ENCODE results near the gene COPZ1.

The COPZ1 gene

DNA sequence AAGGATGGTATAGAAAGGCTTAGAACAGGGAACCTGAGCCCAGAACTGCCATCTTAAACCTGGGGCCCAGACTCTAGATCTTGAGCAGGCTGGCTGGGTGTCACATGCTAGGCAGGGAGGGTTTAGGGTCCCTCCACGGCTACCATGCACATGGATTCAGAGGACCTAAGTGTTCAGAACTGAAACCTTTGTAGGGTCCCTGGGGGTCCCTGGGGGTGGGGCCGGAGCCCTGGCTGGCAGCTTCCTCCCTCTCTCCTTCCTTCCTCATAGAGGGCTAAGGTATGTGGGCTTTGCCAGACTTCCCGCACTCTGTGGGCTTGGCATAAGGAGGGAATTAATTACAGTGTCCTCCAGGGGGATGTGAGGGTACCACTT lies 64.2 kb downstream of the COPZ1 start:
- H3K27me3 ChIP-seq (ENCODE audit: control insufficient read depth, insufficient read depth, low read length) = peaks cover 10% of the 10 kb centered on the region
- H3K4me3 ChIP-seq (ENCODE audit: low read length) = peak overlapping the region; percentile 11
- no peaks in the 10 kb centered on the region for H3K9me3 ChIP-seq (ENCODE audit: control insufficient read depth, low read depth, low read length)
- H3K36me3 ChIP-seq (ENCODE audit: control insufficient read depth, low read depth, low read length) = no peaks in the 10 kb centered on the region
- H3K9ac ChIP-seq (ENCODE audit: low read length) = no peak overlapping the region
- H3K4me1 ChIP-seq (ENCODE audit: control insufficient read depth, low read depth, low read length) = peaks cover 79% of the 10 kb centered on the region
- no peak overlapping the region for H3K27ac ChIP-seq (ENCODE audit: low read length)

DNA sequence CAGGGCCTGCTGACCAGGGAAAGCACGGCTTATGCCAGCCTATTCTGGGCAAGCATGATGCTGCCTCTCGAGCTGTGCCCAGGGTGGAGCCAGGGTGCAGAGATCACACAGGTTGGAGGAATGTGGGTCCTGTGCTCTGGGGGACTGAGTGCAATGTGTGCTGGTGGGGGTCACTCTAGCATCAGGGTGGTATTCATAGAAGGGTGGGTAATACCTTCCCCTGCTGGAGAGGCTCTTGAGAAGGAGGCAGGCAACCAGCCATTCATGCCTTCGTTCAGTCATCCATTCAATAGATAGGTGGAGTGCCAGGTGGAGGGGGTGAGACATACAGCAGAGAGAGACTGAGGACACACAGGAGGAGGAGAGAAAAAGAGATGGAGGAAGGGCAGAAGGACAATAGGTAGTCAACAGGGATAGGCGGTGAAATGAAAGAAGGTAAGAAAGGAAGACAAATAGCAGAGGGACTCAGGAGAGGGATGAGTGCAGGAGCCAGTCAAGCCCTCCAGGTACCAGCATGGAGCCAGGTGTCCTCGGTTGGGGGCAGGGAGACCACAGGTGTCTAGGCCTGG lies 64.8 kb downstream of the COPZ1 start:
- Histone ChIP-seq H3K27me3 (ENCODE audit: control insufficient read depth, insufficient read depth, low read length) (peaks cover 10% of the 10 kb centered on the region), H3K4me3 (ENCODE audit: low read length) (peak overlapping the region; percentile 77), H3K36me3 (ENCODE audit: control insufficient read depth, low read depth, low read length) (no peaks in the 10 kb centered on the region), H3K9ac (ENCODE audit: low read length) (no peak overlapping the region), H3K4me1 (ENCODE audit: control insufficient read depth, low read depth, low read length) (peaks cover 75% of the 10 kb centered on the region), H3K9me3 (ENCODE audit: control insufficient read depth, low read depth, low read length) (no peaks in the 10 kb centered on the region), H3K27ac (ENCODE audit: low read length) (no peak overlapping the region)

DNA sequence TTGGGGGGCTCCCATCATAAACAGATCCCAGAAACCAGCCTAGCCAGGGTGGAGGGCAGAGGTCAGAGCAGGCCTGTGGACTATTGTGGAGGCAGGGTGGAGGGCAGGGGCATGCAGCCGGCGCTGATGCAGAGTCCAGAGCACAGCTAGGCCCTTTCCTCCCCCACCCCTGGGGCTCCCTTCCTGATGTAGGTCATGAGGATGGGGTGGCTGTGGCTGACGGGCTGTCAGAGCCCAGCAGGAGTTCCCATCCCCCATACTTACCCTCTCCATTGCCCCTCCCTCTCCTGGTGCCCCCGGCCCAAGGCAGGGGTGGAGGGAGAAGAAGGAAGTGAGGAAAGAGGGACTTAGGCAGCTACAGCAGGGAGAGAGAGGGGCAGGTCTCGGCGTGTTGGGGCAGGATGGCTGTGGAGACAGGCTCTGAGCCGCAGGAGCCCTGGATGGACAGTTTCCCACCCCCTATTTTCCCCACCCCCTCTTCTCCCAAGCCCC lies 65.3 kb downstream of the COPZ1 start:
- peaks cover 10% of the 10 kb centered on the region for H3K27me3 ChIP-seq (ENCODE audit: control insufficient read depth, insufficient read depth, low read length)
- H3K9ac ChIP-seq (ENCODE audit: low read length) = no peak overlapping the region
- H3K36me3 ChIP-seq (ENCODE audit: control insufficient read depth, low read depth, low read length) = no peaks in the 10 kb centered on the region
- H3K27ac ChIP-seq (ENCODE audit: low read length) = no peak overlapping the region
- H3K4me3 ChIP-seq (ENCODE audit: low read length) = peak overlapping the region; percentile 77
- H3K4me1 ChIP-seq (ENCODE audit: control insufficient read depth, low read depth, low read length) = peaks cover 70% of the 10 kb centered on the region
- H3K9me3 ChIP-seq (ENCODE audit: control insufficient read depth, low read depth, low read length) = no peaks in the 10 kb centered on the region

DNA sequence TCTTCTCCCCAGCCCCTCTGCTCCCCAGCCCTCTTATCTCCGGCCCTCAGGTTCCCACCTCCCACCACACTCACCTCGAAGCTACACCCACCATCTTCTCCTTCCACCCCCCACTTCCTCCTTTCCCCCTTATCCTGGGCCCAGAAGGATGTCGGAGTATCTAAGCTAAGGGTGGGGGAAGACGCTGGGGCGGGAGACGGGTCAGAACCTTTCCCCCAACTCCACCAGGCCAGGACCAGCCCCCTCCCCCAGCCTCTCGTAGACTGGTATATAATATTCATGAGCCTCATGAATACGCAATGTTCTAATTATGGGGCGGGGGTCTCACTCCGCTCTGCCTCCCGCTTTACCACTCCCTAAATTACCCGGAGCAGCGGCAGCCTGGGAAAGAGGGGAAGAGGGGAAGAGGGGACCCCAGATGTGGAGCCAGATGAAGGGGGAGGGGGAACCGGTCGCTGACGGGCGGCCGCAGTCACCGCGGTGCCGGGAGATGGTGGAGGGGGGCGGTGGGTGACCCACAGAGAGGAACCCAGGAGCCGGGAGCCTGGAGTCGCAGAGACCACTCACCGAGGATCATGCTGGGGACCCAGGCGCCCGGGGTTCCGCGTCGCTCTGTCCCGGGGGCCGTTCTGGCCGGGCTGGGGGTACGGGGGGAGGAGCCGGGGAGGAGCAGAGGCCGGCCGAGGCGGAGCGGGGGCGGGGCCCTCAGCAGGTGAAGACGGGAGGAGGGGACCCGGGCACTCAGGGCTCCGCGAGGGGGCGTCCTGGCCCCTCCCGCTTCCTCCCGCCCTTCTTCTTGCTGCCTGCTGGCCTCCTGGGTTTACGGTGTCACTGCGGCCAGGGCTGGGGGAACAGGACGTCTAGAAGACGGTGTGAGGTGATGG lies 66.0 kb downstream of the COPZ1 start:
- Histone ChIP-seq H3K4me1 (ENCODE audit: control insufficient read depth, low read depth, low read length) (peaks cover 63% of the 10 kb centered on the region), H3K36me3 (ENCODE audit: control insufficient read depth, low read depth, low read length) (no peaks in the 10 kb centered on the region), H3K27ac (ENCODE audit: low read length) (no peak overlapping the region), H3K4me3 (ENCODE audit: low read length) (peak overlapping the region; percentile 77), H3K27me3 (ENCODE audit: control insufficient read depth, insufficient read depth, low read length) (peaks cover 10% of the 10 kb centered on the region), H3K9me3 (ENCODE audit: control insufficient read depth, low read depth, low read length) (no peaks in the 10 kb centered on the region), H3K9ac (ENCODE audit: low read length) (peak overlapping the region; percentile 18)

DNA sequence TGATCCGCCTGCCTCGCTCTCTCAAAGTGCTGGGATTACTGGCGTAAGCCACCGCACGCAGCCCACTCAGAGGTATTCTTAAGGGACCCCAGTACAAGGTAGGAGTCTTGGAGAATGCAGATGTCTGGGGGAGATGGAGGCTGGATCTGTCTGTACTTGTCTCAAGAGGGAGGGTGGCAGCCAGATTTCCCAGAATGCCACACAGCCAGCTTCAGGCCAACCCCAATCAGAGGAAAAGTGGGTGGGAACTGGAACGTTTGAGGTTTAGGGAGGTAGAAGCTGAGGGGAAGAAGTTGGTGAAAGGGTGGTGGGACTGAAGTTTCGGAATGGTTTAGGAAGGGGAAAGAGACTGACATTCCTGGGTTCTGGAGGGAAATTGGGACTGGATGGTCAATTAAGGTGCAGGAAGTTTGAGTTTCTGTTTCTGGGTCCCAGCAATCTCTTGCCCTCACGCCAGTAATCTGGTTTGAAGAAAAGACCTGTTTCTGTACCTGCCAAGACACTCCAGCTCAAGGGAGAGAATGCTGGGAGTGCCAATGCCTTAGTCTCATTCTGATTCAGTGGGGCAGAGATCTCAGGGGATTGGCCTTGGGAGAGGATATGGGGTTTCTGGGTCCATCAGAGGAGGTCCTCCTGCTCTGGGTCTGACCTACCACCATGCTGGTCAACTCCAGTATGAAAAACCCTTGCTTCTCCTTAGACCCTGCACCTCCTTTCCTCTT lies 67.7 kb downstream of the COPZ1 start:
- Histone ChIP-seq H3K27me3 (ENCODE audit: control insufficient read depth, insufficient read depth, low read length) (peaks cover 10% of the 10 kb centered on the region), H3K9me3 (ENCODE audit: control insufficient read depth, low read depth, low read length) (no peaks in the 10 kb centered on the region), H3K4me1 (ENCODE audit: control insufficient read depth, low read depth, low read length) (peaks cover 45% of the 10 kb centered on the region), H3K27ac (ENCODE audit: low read length) (no peak overlapping the region), H3K9ac (ENCODE audit: low read length) (no peak overlapping the region), H3K4me3 (ENCODE audit: low read length) (no peak overlapping the region), H3K36me3 (ENCODE audit: control insufficient read depth, low read depth, low read length) (no peaks in the 10 kb centered on the region)

DNA sequence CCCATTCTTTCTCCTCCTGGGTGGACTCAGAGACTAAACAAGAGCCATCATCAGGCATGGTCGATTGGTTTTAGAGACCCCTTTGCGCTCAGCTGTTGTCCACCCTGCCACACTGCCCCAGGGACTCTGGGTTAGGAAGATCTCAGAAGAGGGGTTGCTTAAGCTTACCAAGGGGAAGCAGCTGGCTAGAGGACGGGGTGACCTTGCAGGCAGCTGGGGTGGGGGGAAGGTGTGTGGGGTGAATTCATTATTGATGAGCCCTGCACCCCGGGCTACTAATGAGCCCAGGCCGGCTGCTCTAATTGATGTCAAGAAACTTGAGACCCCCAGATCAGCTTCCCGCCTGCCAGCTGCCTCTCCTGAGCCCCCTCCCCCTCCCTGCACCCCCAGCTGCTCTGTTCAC lies 68.3 kb downstream of the COPZ1 start:
- Histone ChIP-seq H3K36me3 (ENCODE audit: control insufficient read depth, low read depth, low read length) (no peaks in the 10 kb centered on the region), H3K4me1 (ENCODE audit: control insufficient read depth, low read depth, low read length) (peaks cover 40% of the 10 kb centered on the region), H3K27me3 (ENCODE audit: control insufficient read depth, insufficient read depth, low read length) (peaks cover 10% of the 10 kb centered on the region), H3K4me3 (ENCODE audit: low read length) (no peak overlapping the region), H3K27ac (ENCODE audit: low read length) (no peak overlapping the region), H3K9me3 (ENCODE audit: control insufficient read depth, low read depth, low read length) (no peaks in the 10 kb centered on the region), H3K9ac (ENCODE audit: low read length) (no peak overlapping the region)

DNA sequence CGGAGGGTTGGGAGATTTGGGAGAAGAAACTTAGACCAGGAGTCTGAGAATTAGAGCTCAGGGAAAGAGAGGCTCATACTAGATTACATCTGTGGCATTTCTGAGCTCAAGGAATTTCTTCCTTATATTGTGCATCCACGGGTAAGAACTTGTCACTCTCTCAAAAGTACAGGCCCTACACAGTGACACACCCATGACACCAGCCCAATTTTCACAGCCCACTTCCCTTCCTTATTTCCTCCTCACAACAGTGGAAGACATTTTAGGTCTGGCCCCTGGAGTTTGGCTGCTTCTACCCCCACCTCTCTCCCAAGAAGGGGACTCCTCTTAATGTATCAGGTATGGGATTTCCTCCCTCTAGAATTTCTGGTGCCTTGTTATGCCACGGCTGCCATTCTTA lies 68.8 kb downstream of the COPZ1 start:
- Histone ChIP-seq H3K36me3 (ENCODE audit: control insufficient read depth, low read depth, low read length) (no peaks in the 10 kb centered on the region), H3K4me3 (ENCODE audit: low read length) (no peak overlapping the region), H3K27me3 (ENCODE audit: control insufficient read depth, insufficient read depth, low read length) (peaks cover 10% of the 10 kb centered on the region), H3K9ac (ENCODE audit: low read length) (no peak overlapping the region), H3K27ac (ENCODE audit: low read length) (no peak overlapping the region), H3K9me3 (ENCODE audit: control insufficient read depth, low read depth, low read length) (no peaks in the 10 kb centered on the region), H3K4me1 (ENCODE audit: control insufficient read depth, low read depth, low read length) (peaks cover 34% of the 10 kb centered on the region)

DNA sequence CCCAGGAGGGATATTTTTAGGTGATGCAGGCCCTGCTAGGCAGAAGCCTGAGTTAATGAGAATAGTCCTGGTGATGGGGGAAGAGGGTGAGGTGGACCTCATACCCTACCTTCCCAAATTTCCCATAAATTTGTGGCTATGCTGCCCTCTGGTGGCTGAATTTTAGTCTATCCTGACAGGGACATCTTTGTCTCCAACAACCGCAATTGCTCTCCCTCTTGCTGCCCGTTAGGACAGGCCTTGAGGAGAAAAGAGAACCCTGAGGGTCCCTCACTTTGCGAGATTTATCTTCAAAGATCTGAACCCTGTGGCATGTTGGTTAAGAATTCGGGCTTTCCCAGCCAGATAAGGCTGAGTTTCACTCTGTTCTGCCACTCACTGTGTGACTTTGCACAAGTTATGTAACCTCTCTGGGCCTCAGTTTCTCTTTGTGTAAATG lies 69.4 kb downstream of the COPZ1 start:
- H3K9ac ChIP-seq (ENCODE audit: low read length) = no peak overlapping the region
- no peaks in the 10 kb centered on the region for H3K36me3 ChIP-seq (ENCODE audit: control insufficient read depth, low read depth, low read length)
- H3K4me1 ChIP-seq (ENCODE audit: control insufficient read depth, low read depth, low read length) = peaks cover 29% of the 10 kb centered on the region
- H3K9me3 ChIP-seq (ENCODE audit: control insufficient read depth, low read depth, low read length) = no peaks in the 10 kb centered on the region
- H3K4me3 ChIP-seq (ENCODE audit: low read length) = no peak overlapping the region
- no peak overlapping the region for H3K27ac ChIP-seq (ENCODE audit: low read length)
- peaks cover 10% of the 10 kb centered on the region for H3K27me3 ChIP-seq (ENCODE audit: control insufficient read depth, insufficient read depth, low read length)

DNA sequence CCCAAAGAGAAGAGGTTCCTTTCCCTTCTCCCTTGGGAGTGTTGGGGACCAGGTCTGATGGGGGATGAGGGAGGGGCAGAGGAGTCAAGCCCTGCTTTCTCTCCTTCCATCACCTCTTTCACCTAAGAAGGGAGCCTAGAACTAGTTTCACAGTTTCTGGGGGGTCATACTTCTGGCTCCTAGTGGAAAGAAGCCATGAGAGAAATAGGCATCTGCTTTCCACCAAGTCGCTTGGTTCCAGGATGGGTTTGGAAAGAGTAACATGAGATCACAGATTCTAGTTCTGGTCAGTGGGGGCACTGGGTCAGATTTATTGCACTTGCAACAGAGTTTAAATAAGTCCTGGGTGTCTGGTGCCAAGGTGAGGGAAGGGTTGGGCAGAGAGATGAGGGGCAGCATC lies 70.1 kb downstream of the COPZ1 start:
- no peak overlapping the region for H3K27ac ChIP-seq (ENCODE audit: low read length)
- H3K9me3 ChIP-seq (ENCODE audit: control insufficient read depth, low read depth, low read length) = no peaks in the 10 kb centered on the region
- no peak overlapping the region for H3K9ac ChIP-seq (ENCODE audit: low read length)
- H3K36me3 ChIP-seq (ENCODE audit: control insufficient read depth, low read depth, low read length) = no peaks in the 10 kb centered on the region
- peaks cover 10% of the 10 kb centered on the region for H3K27me3 ChIP-seq (ENCODE audit: control insufficient read depth, insufficient read depth, low read length)
- H3K4me3 ChIP-seq (ENCODE audit: low read length) = no peak overlapping the region
- H3K4me1 ChIP-seq (ENCODE audit: control insufficient read depth, low read depth, low read length) = peaks cover 22% of the 10 kb centered on the region

DNA sequence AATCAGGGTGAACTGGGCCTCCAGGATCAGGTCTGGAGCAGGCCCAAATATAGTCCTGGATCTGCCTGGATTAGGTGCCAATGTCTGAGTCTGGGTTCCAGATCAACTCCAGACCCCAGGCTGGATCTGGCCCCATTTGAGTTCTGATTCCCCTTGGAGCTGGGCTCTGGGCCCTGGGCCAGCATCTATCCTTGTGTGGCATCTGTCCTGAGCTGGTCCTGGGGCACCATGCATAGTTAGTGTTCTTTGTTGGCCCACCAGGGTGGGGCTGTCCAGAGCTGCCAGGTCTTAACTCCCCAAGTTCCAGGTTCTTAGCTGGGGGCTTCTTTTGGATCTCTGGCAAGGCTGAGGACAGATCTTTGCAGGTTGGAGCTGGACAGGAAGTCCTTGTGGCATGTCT lies 70.6 kb downstream of the COPZ1 start:
- Histone ChIP-seq H3K36me3 (ENCODE audit: control insufficient read depth, low read depth, low read length) (peaks cover 4% of the 10 kb centered on the region), H3K9me3 (ENCODE audit: control insufficient read depth, low read depth, low read length) (no peaks in the 10 kb centered on the region), H3K4me1 (ENCODE audit: control insufficient read depth, low read depth, low read length) (peaks cover 18% of the 10 kb centered on the region), H3K4me3 (ENCODE audit: low read length) (no peak overlapping the region), H3K27ac (ENCODE audit: low read length) (no peak overlapping the region), H3K9ac (ENCODE audit: low read length) (no peak overlapping the region), H3K27me3 (ENCODE audit: control insufficient read depth, insufficient read depth, low read length) (peaks cover 10% of the 10 kb centered on the region)

DNA sequence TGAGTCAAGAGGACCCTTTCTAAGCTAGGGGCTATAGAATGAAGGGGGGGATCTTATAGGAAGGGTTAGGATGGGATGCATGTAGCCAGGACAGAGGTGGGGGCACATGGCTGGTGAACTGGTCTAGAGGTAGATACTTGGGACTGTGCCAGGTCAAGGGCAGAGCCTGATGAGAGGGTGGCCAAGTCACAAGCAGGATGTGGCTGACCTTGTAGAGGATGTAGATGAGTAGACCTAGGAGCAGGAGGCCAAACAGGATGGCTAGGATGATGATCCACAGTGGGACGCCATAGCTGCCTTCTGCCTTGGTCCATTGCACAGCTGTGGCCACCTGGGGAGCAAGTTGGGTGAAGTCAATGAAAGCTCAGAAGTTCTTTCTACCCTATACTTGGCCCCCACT lies 72.2 kb downstream of the COPZ1 start:
- Histone ChIP-seq H3K4me1 (ENCODE audit: control insufficient read depth, low read depth, low read length) (peaks cover 15% of the 10 kb centered on the region), H3K27me3 (ENCODE audit: control insufficient read depth, insufficient read depth, low read length) (peaks cover 6% of the 10 kb centered on the region), H3K27ac (ENCODE audit: low read length) (no peak overlapping the region), H3K9ac (ENCODE audit: low read length) (no peak overlapping the region), H3K9me3 (ENCODE audit: control insufficient read depth, low read depth, low read length) (no peaks in the 10 kb centered on the region), H3K4me3 (ENCODE audit: low read length) (no peak overlapping the region), H3K36me3 (ENCODE audit: control insufficient read depth, low read depth, low read length) (peaks cover 12% of the 10 kb centered on the region)
